Rectal smooth muscle tissue (tissue), 1 donor: ENCODE measurements around the gene OLFM1.

Experiments used
- H3K27ac ChIP-seq: one replicate; pipeline ENCODE4 v1.7.0; 2013; ENCODE audit warnings: low read depth, low read length, inconsistent platforms
- H3K27me3 ChIP-seq: one replicate; pipeline ENCODE4 v1.7.0; 2013; ENCODE audit warnings: low read length; ENCODE audit not compliant: control insufficient read depth, insufficient read depth
- H3K36me3 ChIP-seq: one replicate; pipeline ENCODE4 v1.7.0; 2013; ENCODE audit warnings: low read length; ENCODE audit not compliant: control insufficient read depth, insufficient read depth
- H3K4me1 ChIP-seq: one replicate; pipeline ENCODE4 v1.7.0; 2013; ENCODE audit warnings: low read length; ENCODE audit not compliant: control insufficient read depth, insufficient read depth
- H3K4me3 ChIP-seq: one replicate; pipeline ENCODE4 v1.7.0; 2013; ENCODE audit warnings: low read length
- H3K9ac ChIP-seq: one replicate; pipeline ENCODE4 v1.7.0; 2013; ENCODE audit warnings: low read length

OLFM1 gene

GRCh38 chr9:135100725-135101410 lies 13.4 kb downstream of the OLFM1 start:
- Histone ChIP-seq H3K9ac (no peak overlapping the region), H3K27me3 (no peaks in the 10 kb centered on the region), H3K27ac (no peak overlapping the region), H3K36me3 (no peaks in the 10 kb centered on the region), H3K4me1 (peaks cover 6% of the 10 kb centered on the region), H3K4me3 (no peak overlapping the region)

- no peak overlapping the region for H3K9ac ChIP-seq
- H3K36me3 ChIP-seq = no peaks in the 10 kb centered on the region
- H3K4me3 ChIP-seq = no peak overlapping the region
- no peaks in the 10 kb centered on the region for H3K27me3 ChIP-seq
- peaks cover 6% of the 10 kb centered on the region for H3K4me1 ChIP-seq
- H3K27ac ChIP-seq = no peak overlapping the region
Observed at GRCh38 chr9:135101486-135101885, 14.0 kb downstream of the OLFM1 start.

- Histone ChIP-seq H3K27ac (no peak overlapping the region), H3K4me3 (no peak overlapping the region), H3K36me3 (no peaks in the 10 kb centered on the region), H3K27me3 (no peaks in the 10 kb centered on the region), H3K9ac (no peak overlapping the region), H3K4me1 (peaks cover 6% of the 10 kb centered on the region)
Observed at GRCh38 chr9:135101926-135102325, 14.5 kb downstream of the OLFM1 start.

- Histone ChIP-seq H3K27me3 (no peaks in the 10 kb centered on the region), H3K4me3 (no peak overlapping the region), H3K9ac (no peak overlapping the region), H3K4me1 (peaks cover 6% of the 10 kb centered on the region), H3K27ac (no peak overlapping the region), H3K36me3 (no peaks in the 10 kb centered on the region)
Observed at GRCh38 chr9:135102331-135102730, 14.9 kb downstream of the OLFM1 start.

GRCh38 chr9:135103001-135103446 lies 15.6 kb downstream of the OLFM1 start:
- no peaks in the 10 kb centered on the region for H3K36me3 ChIP-seq
- H3K4me1 ChIP-seq = peaks cover 6% of the 10 kb centered on the region
- H3K27ac ChIP-seq = no peak overlapping the region
- H3K4me3 ChIP-seq = no peak overlapping the region
- H3K9ac ChIP-seq = no peak overlapping the region
- H3K27me3 ChIP-seq = no peaks in the 10 kb centered on the region

GRCh38 chr9:135103931-135104639 lies 16.6 kb downstream of the OLFM1 start:
- Histone ChIP-seq H3K27ac (no peak overlapping the region), H3K27me3 (no peaks in the 10 kb centered on the region), H3K9ac (no peak overlapping the region), H3K4me1 (peaks cover 6% of the 10 kb centered on the region), H3K36me3 (no peaks in the 10 kb centered on the region), H3K4me3 (no peak overlapping the region)

- no peak overlapping the region for H3K9ac ChIP-seq
- peaks cover 6% of the 10 kb centered on the region for H3K4me1 ChIP-seq
- no peaks in the 10 kb centered on the region for H3K27me3 ChIP-seq
- no peak overlapping the region for H3K27ac ChIP-seq
- H3K36me3 ChIP-seq = no peaks in the 10 kb centered on the region
- H3K4me3 ChIP-seq = no peak overlapping the region
Observed at GRCh38 chr9:135104761-135105160, 17.3 kb downstream of the OLFM1 start.

- no peaks in the 10 kb centered on the region for H3K27me3 ChIP-seq
- H3K9ac ChIP-seq = no peak overlapping the region
- no peak overlapping the region for H3K4me3 ChIP-seq
- no peaks in the 10 kb centered on the region for H3K36me3 ChIP-seq
- peaks cover 6% of the 10 kb centered on the region for H3K4me1 ChIP-seq
- H3K27ac ChIP-seq = no peak overlapping the region
Observed at GRCh38 chr9:135105211-135105745, 17.8 kb downstream of the OLFM1 start.

GRCh38 chr9:135105938-135106491 lies 18.5 kb downstream of the OLFM1 start:
- no peak overlapping the region for H3K9ac ChIP-seq
- H3K4me3 ChIP-seq = no peak overlapping the region
- no peaks in the 10 kb centered on the region for H3K27me3 ChIP-seq
- peaks cover 6% of the 10 kb centered on the region for H3K4me1 ChIP-seq
- no peak overlapping the region for H3K27ac ChIP-seq
- H3K36me3 ChIP-seq = no peaks in the 10 kb centered on the region

GRCh38 chr9:135106551-135107270 lies 19.2 kb downstream of the OLFM1 start:
- Histone ChIP-seq H3K9ac (no peak overlapping the region), H3K27me3 (no peaks in the 10 kb centered on the region), H3K36me3 (no peaks in the 10 kb centered on the region), H3K27ac (no peak overlapping the region), H3K4me3 (no peak overlapping the region), H3K4me1 (peaks cover 6% of the 10 kb centered on the region)

GRCh38 chr9:135107581-135108235 lies 20.2 kb downstream of the OLFM1 start:
- Histone ChIP-seq H3K36me3 (no peaks in the 10 kb centered on the region), H3K27me3 (no peaks in the 10 kb centered on the region), H3K4me1 (peaks cover 6% of the 10 kb centered on the region), H3K27ac (no peak overlapping the region), H3K9ac (no peak overlapping the region), H3K4me3 (no peak overlapping the region)
